Stimulated activated CD4-positive, alpha-beta T cell treated with anti-CD3 and anti-CD28 coated beads, Interleukin-2, amount 100 ng/mL, for 4 hours (primary cell): ENCODE results near the gene LILRA6.

Experiments
- DNase-seq: peaks from one replicate; pipeline ENCODE4 v3.0.0-alpha.2; 2020; ENCODE audit warnings: low read depth

LILRA6 gene

GRCh38 chr19:54188215-54188871 is 54.2 kb downstream of the LILRA6 start:
- DNase-seq, result peak; percentile 66

GRCh38 chr19:54186934-54187381 is 55.6 kb downstream of the LILRA6 start:
- DNase-seq, result no peak
